HepG2 (cell line): ENCODE measurements around the gene CLIC4. TPM values are rescaled to one million over a fixed set of nuclear protein-coding genes. Genes with fewer than 3 reads are reported as not detected.

Experiments used
- ATAC-seq: fragments of 200-7000 bp; cut with Tn5 transposase; 3 replicates; pipeline ENCODE4 v1.9.1; 2020; ENCODE audit warnings: mild to moderate bottlenecking, moderate library complexity
- BruUV-seq: library from RNA; stranded (reverse); fragments of 400-500 nt; replicated peaks from 2 replicates; lab custom pipeline; 2021; lab: Mats Ljungman, UMichigan
- CTCF ChIA-PET: fragments of 300-600 bp; formaldehyde crosslinking; extraction: SDS; loops from one replicate; lab custom pipeline; 2021; ENCODE audit warnings: low total read pairs, inconsistent platforms, low intra/inter-chr PET ratio; lab: Yijun Ruan, JAX
- POLR2A ChIA-PET: fragments of 350-600 bp; sonication (Branson Sonifier 250); formaldehyde crosslinking; loops from one replicate; lab custom pipeline; 2020; ENCODE audit warnings: antibody characterized with exemption, inconsistent platforms; lab: Yijun Ruan, JAX
- DNase-seq: peaks from one replicate; pipeline ENCODE4 v3.0.0-alpha.2; 2015; ENCODE audit warnings: low spot score
- FAIRE-seq: peaks from 3 replicates; lab custom pipeline; 2011; peaks lifted over from hg19 to GRCh38; lab: Jason Lieb, UNC
- H2AFZ ChIP-seq: one replicate; pipeline ENCODE4 v1.6.1; 2011; ENCODE audit warnings: low read length, inconsistent platforms
- H3K27ac ChIP-seq: fragments of 300-600 bp; 3 replicates; pipeline ENCODE4 v1.8.0; 2011; ENCODE audit warnings: mixed run types, mild to moderate bottlenecking, mixed read lengths, low read length, inconsistent platforms; ENCODE audit not compliant: insufficient read depth; ENCODE audit errors: extremely low read length
- H3K27me3 ChIP-seq, 2 experiments: fragments of 200-600 bp in 1 of 2; 2 replicates in 1 of 2; 3 replicates in 1 of 2; pipeline versions ENCODE4 v1.6.0 to v1.8.0; 2011; ENCODE audit warnings: low read length in 2 of 2, mild to moderate bottlenecking in 2 of 2, moderate library complexity in 2 of 2, inconsistent platforms in 1 of 2; ENCODE audit not compliant: insufficient read depth in 2 of 2, control insufficient read depth in 1 of 2
- H3K36me3 ChIP-seq, 2 experiments: fragments of 200-600 bp in 1 of 2; replicated peaks in 1 of 2; 2 replicates in 1 of 2; 3 replicates in 1 of 2; pipeline versions ENCODE4 v1.5.1 to v1.8.0; 2011; ENCODE audit warnings: low read length in 2 of 2, inconsistent platforms in 1 of 2; ENCODE audit not compliant: insufficient read depth in 2 of 2, control insufficient read depth in 1 of 2
- H3K4me1 ChIP-seq: 2 replicates; pipeline ENCODE4 v1.5.1; 2012; ENCODE audit warnings: low read length, inconsistent platforms; ENCODE audit not compliant: insufficient read depth
- H3K4me2 ChIP-seq: 2 replicates; pipeline ENCODE4 v1.6.0; 2011; ENCODE audit warnings: low read depth, low read length, inconsistent platforms
- H3K4me3 ChIP-seq, 3 experiments: fragments of 200-600 bp in 1 of 3; sonication (generic), shearing (Covaris generic) in 1 of 3; replicated peaks in 1 of 3; 2 replicates each; pipeline ENCODE4 v1.5.1; 2011 to 2016; ENCODE audit warnings: low read length in 3 of 3, inconsistent platforms in 2 of 3, low read depth in 2 of 3, mild to moderate bottlenecking in 2 of 3, control low read depth in 1 of 3, mixed read lengths in 1 of 3; ENCODE audit not compliant: insufficient read depth in 1 of 3
- H3K79me2 ChIP-seq: one replicate; pipeline ENCODE4 v1.6.1; 2011; ENCODE audit warnings: low read length, inconsistent platforms; ENCODE audit not compliant: insufficient read depth
- H3K9ac ChIP-seq: 2 replicates; pipeline ENCODE4 v1.6.0; 2011; ENCODE audit warnings: mild to moderate bottlenecking, low read depth, low read length, inconsistent platforms; ENCODE audit not compliant: insufficient read depth
- H3K9me3 ChIP-seq: 2 replicates; pipeline ENCODE4 v1.5.1; 2012; ENCODE audit warnings: mild to moderate bottlenecking, low read length
- H4K20me1 ChIP-seq: 2 replicates; pipeline ENCODE4 v1.6.0; 2011; ENCODE audit warnings: inconsistent platforms, mild to moderate bottlenecking, low read length, moderate library complexity; ENCODE audit not compliant: insufficient read depth
- CHD2 ChIP-seq: IDR thresholded peaks from 2 replicates; pipeline ENCODE4 v1.6.1; 2011; ENCODE audit warnings: low read depth, low read length, improper control_type of control experiment
- ELF1 ChIP-seq: sonication (generic); formaldehyde crosslinking; IDR thresholded peaks from 2 replicates; pipeline ENCODE4 v1.4.0; 2020; ENCODE audit warnings: missing genetic modification reagents
- NCOR1 ChIP-seq: fragments of 200-600 bp; sonication (generic); IDR thresholded peaks from 2 replicates; pipeline ENCODE4 v1.7.0; 2017; ENCODE audit warnings: antibody characterized with exemption, low read length, borderline replicate concordance
- PTBP1 ChIP-seq: fragments of 200-400 bp; formaldehyde crosslinking; IDR thresholded peaks from 2 replicates; pipeline ENCODE4 v1.6.1; 2018; ENCODE audit warnings: low read length, low read depth; ENCODE audit not compliant: poor library complexity, severe bottlenecking
- RXRB ChIP-seq: IDR thresholded peaks from 2 replicates; pipeline ENCODE4 v1.6.1; 2016; ENCODE audit warnings: borderline replicate concordance, missing genetic modification reagents, missing compliant biosample characterization
- SUZ12 ChIP-seq: fragments of 150-350 bp; IDR thresholded peaks from 2 replicates; pipeline ENCODE4 v1.6.1; 2014; ENCODE audit warnings: low read depth, low read length
- ZNF75D ChIP-seq: sonication (generic); formaldehyde crosslinking; IDR thresholded peaks from 2 replicates; pipeline ENCODE4 v1.8.1; 2023; ENCODE audit warnings: missing genetic modification reagents, mild to moderate bottlenecking, borderline replicate concordance
- ZNF772 ChIP-seq: sonication (generic); formaldehyde crosslinking; IDR thresholded peaks from 2 replicates; pipeline ENCODE4 v1.5.0; 2020; ENCODE audit warnings: mild to moderate bottlenecking, missing genetic modification reagents
- ZNF790 ChIP-seq: sonication (generic); formaldehyde crosslinking; IDR thresholded peaks from 2 replicates; pipeline ENCODE4 v1.8.0; 2022; ENCODE audit warnings: missing genetic modification reagents, mild to moderate bottlenecking, borderline replicate concordance
- WGBS: methylation state at CpG from one replicate; pipeline ENCODE4 v1.1.6; 2017; ENCODE audit warnings: low lambda C conversion rate; 5-methylcytosine and 5-hydroxymethylcytosine counted together
- in situ Hi-C: cut with HindIII; loops from 2 replicates; pipeline ENCODE4 v1.10.0; 2017; ENCODE audit warnings: low pct_unique_long_range_greater_than_20kb; ENCODE audit not compliant: extremely low pct_ligation_motif_present
- intact Hi-C: fragments of 100-400 bp; cut with micrococcal nuclease; formaldehyde crosslinking; loops from one replicate; pipeline ENCODE4 v1.10.0; 2022; ENCODE audit not compliant: unreplicated experiment
- polyA plus RNA-seq, 8 experiments: library from polyadenylated mRNA; depleted of rRNA in 3 of 8; stranded (reverse) in 7 of 8; unstranded in 1 of 8; fragments of >200 nt; fragmentation: Illumina TruSeq in 4 of 8; extraction: Trizol in 4 of 8; gene quantifications; 2 replicates each; pipeline versions ENCODE4 v1.2.1 to v1.2.3, GENCODE V29; 2011 to 2016; ENCODE audit warnings: low read depth in 4 of 8, missing spikeins in 1 of 8, mixed read lengths in 1 of 8; ENCODE audit not compliant: insufficient read depth in 1 of 8
- total RNA-seq, 5 experiments: library from RNA; depleted of rRNA; stranded (reverse); fragments of >200 nt; fragmentation: Illumina TruSeq; extraction: Trizol; gene quantifications; 2 replicates each; pipeline ENCODE4 v1.2.3, GENCODE V29; 2016; ENCODE audit warnings: low read depth in 1 of 5
- TF ChIP-seq, protein P1 (sequence below): sonication (generic); formaldehyde crosslinking; conservative IDR thresholded peaks from 2 replicates; pipeline ENCODE4 v1.8.0; 2022; ENCODE audit warnings: missing genetic modification reagents
- TF ChIP-seq, protein P2 (sequence below): sonication (generic); formaldehyde crosslinking; IDR thresholded peaks from 2 replicates; pipeline ENCODE4 v1.4.0; 2020; ENCODE audit warnings: missing genetic modification reagents, borderline replicate concordance
- TF ChIP-seq, protein P3 (sequence below): sonication (generic); formaldehyde crosslinking; IDR thresholded peaks from 2 replicates; pipeline ENCODE4 v1.9.0; 2021; ENCODE audit warnings: missing genetic modification reagents, mild to moderate bottlenecking, borderline replicate concordance
- TF ChIP-seq, protein P4 (sequence below): sonication (generic); formaldehyde crosslinking; IDR thresholded peaks from 2 replicates; pipeline ENCODE4 v1.5.0; 2020; ENCODE audit warnings: mild to moderate bottlenecking, missing genetic modification reagents

Gene CLIC4
- total and polyA plus RNA-seq, 2 of the 13 experiments (the other 11 are each of a cell fraction or from before 2014, with no cell fraction given) = 23.3 to 77.4 TPM

DNA sequence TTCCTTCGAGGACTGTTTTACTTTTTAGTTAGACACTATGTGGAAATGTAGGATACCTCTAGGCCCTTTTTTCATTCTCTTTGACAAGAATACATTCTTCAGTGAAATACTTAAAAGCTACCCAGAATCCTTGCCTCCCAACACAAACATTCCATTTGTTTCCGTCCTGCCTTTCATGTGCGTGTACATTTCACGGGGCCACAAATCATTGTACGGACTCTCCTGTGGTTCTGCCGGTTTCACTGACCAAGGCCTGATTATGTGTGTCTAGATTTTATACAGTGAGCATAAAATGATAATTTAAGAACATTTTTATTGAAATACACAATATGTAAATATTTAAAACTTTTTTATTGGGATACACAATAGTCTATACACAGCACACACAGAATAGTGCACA is 108.4 kb downstream of the CLIC4 start (continued):
- TF ChIP-seq PTBP1 = no peak
- TF ChIP-seq, protein P1, sequence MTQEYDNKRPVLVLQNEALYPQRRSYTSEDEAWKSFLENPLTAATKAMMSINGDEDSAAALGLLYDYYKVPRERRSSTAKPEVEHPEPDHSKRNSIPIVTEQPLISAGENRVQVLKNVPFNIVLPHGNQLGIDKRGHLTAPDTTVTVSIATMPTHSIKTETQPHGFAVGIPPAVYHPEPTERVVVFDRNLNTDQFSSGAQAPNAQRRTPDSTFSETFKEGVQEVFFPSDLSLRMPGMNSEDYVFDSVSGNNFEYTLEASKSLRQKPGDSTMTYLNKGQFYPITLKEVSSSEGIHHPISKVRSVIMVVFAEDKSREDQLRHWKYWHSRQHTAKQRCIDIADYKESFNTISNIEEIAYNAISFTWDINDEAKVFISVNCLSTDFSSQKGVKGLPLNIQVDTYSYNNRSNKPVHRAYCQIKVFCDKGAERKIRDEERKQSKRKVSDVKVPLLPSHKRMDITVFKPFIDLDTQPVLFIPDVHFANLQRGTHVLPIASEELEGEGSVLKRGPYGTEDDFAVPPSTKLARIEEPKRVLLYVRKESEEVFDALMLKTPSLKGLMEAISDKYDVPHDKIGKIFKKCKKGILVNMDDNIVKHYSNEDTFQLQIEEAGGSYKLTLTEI (CRISPR knock-in tag) = no peak
- no peak for TF ChIP-seq ZNF75D (CRISPR knock-in tag)
- TF ChIP-seq, protein P2, sequence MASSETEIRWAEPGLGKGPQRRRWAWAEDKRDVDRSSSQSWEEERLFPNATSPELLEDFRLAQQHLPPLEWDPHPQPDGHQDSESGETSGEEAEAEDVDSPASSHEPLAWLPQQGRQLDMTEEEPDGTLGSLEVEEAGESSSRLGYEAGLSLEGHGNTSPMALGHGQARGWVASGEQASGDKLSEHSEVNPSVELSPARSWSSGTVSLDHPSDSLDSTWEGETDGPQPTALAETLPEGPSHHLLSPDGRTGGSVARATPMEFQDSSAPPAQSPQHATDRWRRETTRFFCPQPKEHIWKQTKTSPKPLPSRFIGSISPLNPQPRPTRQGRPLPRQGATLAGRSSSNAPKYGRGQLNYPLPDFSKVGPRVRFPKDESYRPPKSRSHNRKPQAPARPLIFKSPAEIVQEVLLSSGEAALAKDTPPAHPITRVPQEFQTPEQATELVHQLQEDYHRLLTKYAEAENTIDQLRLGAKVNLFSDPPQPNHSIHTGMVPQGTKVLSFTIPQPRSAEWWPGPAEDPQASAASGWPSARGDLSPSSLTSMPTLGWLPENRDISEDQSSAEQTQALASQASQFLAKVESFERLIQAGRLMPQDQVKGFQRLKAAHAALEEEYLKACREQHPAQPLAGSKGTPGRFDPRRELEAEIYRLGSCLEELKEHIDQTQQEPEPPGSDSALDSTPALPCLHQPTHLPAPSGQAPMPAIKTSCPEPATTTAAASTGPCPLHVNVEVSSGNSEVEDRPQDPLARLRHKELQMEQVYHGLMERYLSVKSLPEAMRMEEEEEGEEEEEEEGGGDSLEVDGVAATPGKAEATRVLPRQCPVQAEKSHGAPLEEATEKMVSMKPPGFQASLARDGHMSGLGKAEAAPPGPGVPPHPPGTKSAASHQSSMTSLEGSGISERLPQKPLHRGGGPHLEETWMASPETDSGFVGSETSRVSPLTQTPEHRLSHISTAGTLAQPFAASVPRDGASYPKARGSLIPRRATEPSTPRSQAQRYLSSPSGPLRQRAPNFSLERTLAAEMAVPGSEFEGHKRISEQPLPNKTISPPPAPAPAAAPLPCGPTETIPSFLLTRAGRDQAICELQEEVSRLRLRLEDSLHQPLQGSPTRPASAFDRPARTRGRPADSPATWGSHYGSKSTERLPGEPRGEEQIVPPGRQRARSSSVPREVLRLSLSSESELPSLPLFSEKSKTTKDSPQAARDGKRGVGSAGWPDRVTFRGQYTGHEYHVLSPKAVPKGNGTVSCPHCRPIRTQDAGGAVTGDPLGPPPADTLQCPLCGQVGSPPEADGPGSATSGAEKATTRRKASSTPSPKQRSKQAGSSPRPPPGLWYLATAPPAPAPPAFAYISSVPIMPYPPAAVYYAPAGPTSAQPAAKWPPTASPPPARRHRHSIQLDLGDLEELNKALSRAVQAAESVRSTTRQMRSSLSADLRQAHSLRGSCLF (CRISPR knock-in tag) = no peak
- no peak for TF ChIP-seq ZNF790 (CRISPR knock-in tag)
- TF ChIP-seq, all 625 proteins: peak for 0

DNA sequence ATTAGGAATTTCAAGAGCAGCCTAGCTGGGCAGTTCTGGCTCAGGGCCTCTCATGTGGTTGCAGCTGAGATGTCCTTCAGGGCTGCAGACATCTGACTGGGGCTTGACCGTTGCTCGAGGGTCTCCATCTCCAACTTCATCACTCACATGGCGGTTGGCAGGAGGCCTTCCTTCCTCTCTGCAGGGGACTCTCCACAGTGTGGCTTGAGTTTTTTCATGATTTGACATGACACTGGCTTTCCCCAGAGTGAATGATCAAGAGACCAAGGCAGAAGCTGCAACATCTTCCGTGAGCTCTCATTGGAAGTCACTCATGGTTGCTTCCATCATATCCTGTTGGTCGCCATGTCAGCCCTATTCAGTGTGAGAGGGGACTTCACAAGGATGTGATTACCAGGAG is 110.2 kb downstream of the CLIC4 start:
- Histone ChIP-seq H3K27me3 (0 out of 5 replicates have a peak, but pooled peaks cover 0 to 4% of the 10 kb centered on the region in 2 experiments), H2AFZ (no peak overlapping the region), H3K4me1 (peaks cover 25% of the 10 kb centered on the region), H3K9ac (no peak overlapping the region), H3K4me2 (no peak overlapping the region), H3K27ac (no peak overlapping the region), H4K20me1 (no peaks in the 10 kb centered on the region), H3K4me3 (no peak overlapping the region), H3K36me3 (no peaks in the 10 kb centered on the region), H3K9me3 (no peaks in the 10 kb centered on the region), H3K79me2 (no peaks in the 10 kb centered on the region)
- intact Hi-C loops (no loop called here), in situ Hi-C loops (no loop called here)
- WGBS = 22% methylated on average over 4 of the region's 5 CpGs
- ChIA-PET POLR2A (no interaction called here), CTCF (no interaction called here)
- DNase-seq = no peak
- FAIRE-seq = no peak
- no TSS peak for BruUV-seq
- ATAC-seq = no peak
- TF ChIP-seq, protein P3, sequence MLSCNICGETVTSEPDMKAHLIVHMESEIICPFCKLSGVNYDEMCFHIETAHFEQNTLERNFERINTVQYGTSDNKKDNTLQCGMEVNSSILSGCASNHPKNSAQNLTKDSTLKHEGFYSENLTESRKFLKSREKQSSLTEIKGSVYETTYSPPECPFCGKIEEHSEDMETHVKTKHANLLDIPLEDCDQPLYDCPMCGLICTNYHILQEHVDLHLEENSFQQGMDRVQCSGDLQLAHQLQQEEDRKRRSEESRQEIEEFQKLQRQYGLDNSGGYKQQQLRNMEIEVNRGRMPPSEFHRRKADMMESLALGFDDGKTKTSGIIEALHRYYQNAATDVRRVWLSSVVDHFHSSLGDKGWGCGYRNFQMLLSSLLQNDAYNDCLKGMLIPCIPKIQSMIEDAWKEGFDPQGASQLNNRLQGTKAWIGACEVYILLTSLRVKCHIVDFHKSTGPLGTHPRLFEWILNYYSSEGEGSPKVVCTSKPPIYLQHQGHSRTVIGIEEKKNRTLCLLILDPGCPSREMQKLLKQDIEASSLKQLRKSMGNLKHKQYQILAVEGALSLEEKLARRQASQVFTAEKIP (CRISPR knock-in tag) = no peak
- TF ChIP-seq SUZ12 (no peak), ZNF772 (CRISPR knock-in tag) (no peak), CHD2 (no peak), RXRB (CRISPR knock-in tag) (no peak), ELF1 (no peak), NCOR1 (no peak)
- TF ChIP-seq, protein P4, sequence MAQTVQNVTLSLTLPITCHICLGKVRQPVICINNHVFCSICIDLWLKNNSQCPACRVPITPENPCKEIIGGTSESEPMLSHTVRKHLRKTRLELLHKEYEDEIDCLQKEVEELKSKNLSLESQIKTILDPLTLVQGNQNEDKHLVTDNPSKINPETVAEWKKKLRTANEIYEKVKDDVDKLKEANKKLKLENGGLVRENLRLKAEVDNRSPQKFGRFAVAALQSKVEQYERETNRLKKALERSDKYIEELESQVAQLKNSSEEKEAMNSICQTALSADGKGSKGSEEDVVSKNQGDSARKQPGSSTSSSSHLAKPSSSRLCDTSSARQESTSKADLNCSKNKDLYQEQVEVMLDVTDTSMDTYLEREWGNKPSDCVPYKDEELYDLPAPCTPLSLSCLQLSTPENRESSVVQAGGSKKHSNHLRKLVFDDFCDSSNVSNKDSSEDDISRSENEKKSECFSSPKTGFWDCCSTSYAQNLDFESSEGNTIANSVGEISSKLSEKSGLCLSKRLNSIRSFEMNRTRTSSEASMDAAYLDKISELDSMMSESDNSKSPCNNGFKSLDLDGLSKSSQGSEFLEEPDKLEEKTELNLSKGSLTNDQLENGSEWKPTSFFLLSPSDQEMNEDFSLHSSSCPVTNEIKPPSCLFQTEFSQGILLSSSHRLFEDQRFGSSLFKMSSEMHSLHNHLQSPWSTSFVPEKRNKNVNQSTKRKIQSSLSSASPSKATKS (CRISPR knock-in tag) = no peak
